Small intestine (tissue), 16 donors: Measurements from ENCODE around the gene ACOT12. TPM values are rescaled to one million over a fixed set of nuclear protein-coding genes. Genes with fewer than 3 reads are reported as not detected.

Source experiments
- DNase-seq, 2 donors: peaks; one replicate each; pipeline versions ENCODE4 v3.0.0 to v3.0.0-alpha.2; 2013
- FAIRE-seq: peaks from 2 replicates; lab custom pipeline; 2012; peaks lifted over from hg19 to GRCh38; lab: Jason Lieb, UNC
- H3K27ac ChIP-seq, 3 donors: one replicate each; pipeline ENCODE4 v1.5.1; 2013; ENCODE audit warnings: low read length in 2 of 3, mild to moderate bottlenecking in 2 of 3, control low read depth in 1 of 3, inconsistent platforms in 1 of 3, low read depth in 1 of 3, moderate library complexity in 1 of 3
- H3K27me3 ChIP-seq, 3 donors: one replicate each; pipeline ENCODE4 v1.6.1; 2013; ENCODE audit warnings: low read length in 3 of 3, inconsistent platforms in 1 of 3; ENCODE audit not compliant: control insufficient read depth in 3 of 3, insufficient read depth in 3 of 3
- H3K36me3 ChIP-seq, 3 donors: one replicate each; pipeline ENCODE4 v1.6.1; 2013; ENCODE audit warnings: low read length in 3 of 3, inconsistent platforms in 1 of 3, low read depth in 1 of 3, mild to moderate bottlenecking in 1 of 3, moderate library complexity in 1 of 3; ENCODE audit not compliant: control insufficient read depth in 3 of 3, insufficient read depth in 2 of 3
- H3K4me1 ChIP-seq, 3 donors: one replicate each; pipeline ENCODE4 v1.6.1; 2013; ENCODE audit warnings: low read length in 2 of 3, inconsistent platforms in 1 of 3, low read depth in 1 of 3, mild to moderate bottlenecking in 1 of 3, moderate library complexity in 1 of 3; ENCODE audit not compliant: control insufficient read depth in 3 of 3, insufficient read depth in 2 of 3
- H3K4me3 ChIP-seq, 3 donors: one replicate each; pipeline ENCODE4 v1.5.1; 2013; ENCODE audit warnings: low read length in 3 of 3, control low read depth in 1 of 3, inconsistent platforms in 1 of 3, low read depth in 1 of 3, mild to moderate bottlenecking in 1 of 3, moderate library complexity in 1 of 3
- H3K9me3 ChIP-seq, 2 donors: one replicate each; pipeline ENCODE4 v1.6.1; 2013; ENCODE audit warnings: low read depth in 1 of 2, low read length in 1 of 2; ENCODE audit not compliant: control insufficient read depth in 2 of 2, insufficient read depth in 1 of 2
- whole genome bisulfite sequencing, 3 donors: extraction: QIAGEN DNeasy Blood & Tissue Kit; methylation state at CpG; one replicate each; pipeline ENCODE4 v1.1.7; 2013; 5-methylcytosine and 5-hydroxymethylcytosine counted together
- long read RNA-seq, 10 donors: transcript quantifications; one replicate each; lab custom pipeline, GENCODE V29; 2026
- polyA plus RNA-seq, 4 donors: library from polyadenylated mRNA; stranded (reverse) in 3 of 4; unstranded in 1 of 4; fragments of 200-250 nt in 3 of 4; fragments of 120-200 nt in 1 of 4; gene quantifications; one replicate each; pipeline versions ENCODE4 v1.2.1 to v1.2.3, GENCODE V29; 2013
- donor health status: healthy with polysubstance abuse.
- donor health status: control.
- donor health status: control.
- donor health status: Bipolar disorder and iron deficiency.
- donor health status: healthy.

ACOT12 gene
- under 1 TPM in 3 of 4 donors, not detected in 1; 0.22 to 0.38 (median 0.31) TPM for polyA plus RNA-seq
- long read RNA-seq, donor 1, result 0 reads
- long read RNA-seq, donor 2, result 0 reads
- long read RNA-seq, donor 3, result 0 reads
- long read RNA-seq, donor 4, result 0 reads
- long read RNA-seq, donor 5, result 0 reads
- long read RNA-seq, donor 6, result 0 reads
- long read RNA-seq, donor 7, result 0 reads
- long read RNA-seq, donor 8, result 0 reads
- long read RNA-seq, donor 9, result 0 reads
- long read RNA-seq, donor 10, result 0 reads

DNA sequence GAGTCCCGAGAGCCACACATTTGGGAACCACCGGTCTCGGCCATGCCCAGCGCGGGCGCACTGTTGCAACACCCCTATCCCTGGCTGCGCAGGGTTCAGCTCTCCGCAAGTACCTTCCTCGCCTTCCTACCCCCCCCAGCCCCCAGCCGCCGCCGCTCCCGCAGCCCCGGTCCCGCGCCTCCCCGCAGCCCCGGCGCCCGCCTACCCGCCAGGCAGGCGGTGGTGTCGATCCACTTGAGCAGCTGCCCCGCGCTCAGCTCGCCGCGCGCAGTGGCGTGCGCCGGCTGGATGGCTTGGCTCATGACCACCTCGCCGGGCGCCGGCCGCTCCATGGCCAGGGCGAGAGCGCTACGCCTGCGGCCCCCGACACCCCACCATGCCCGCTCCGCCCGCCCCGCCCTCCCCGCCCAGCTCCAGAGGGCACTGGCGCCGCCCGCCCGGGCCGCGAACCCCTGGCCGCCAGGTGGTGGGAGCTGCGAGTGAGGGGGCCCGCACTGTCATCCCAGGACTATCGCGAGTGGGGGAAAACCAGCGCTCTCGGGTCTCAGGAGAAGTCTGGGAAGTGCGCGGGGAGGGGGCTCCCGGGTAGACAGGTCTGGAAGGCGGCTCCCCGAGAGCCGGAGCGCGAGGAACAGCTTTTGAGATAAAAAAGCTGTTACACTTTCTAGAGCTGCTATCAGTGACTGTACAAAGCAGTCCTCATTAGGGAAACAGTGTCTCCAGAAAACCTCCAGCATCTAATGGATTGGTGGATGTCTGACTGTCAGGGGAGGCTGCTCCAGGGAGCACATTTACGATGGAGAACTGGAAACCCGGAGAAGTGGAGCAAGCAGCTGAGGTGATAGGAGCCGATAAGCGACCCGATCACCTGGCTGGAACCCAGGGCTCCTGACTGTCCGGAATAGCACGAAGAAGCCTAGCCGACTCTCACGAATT, at the start of gene ACOT12:
Gene ACOT12, minus strand, starts transcription at position 352 of the 936 bp plus-strand sequence. Its CDS starts 20 bp downstream, at position 332.
- 4 to 7% (median 6%) methylated on average over 53 to 77 of the region's 77 CpGs for WGBS, 3 donors
- H3K4me1 ChIP-seq, result peaks cover 0 to 5% (median 0%) of the 10 kb centered on the region in 3 donors
- H3K36me3 ChIP-seq, result no peaks in the 10 kb centered on the region
- peaks cover 0 to 21% (median 5%) of the 10 kb centered on the region in 3 donors for H3K27me3 ChIP-seq
- H3K9me3 ChIP-seq, result peaks cover 0 to 2% of the 10 kb centered on the region in 2 donors
- peak; percentile 11 to 45 for DNase-seq
- H3K27ac ChIP-seq, result no peak within 1 kb of the TSS
- FAIRE-seq, result no peak
- H3K4me3 ChIP-seq, result peak within 1 kb of the TSS in 2 of 3 donors; percentile 34 to 36

DNA sequence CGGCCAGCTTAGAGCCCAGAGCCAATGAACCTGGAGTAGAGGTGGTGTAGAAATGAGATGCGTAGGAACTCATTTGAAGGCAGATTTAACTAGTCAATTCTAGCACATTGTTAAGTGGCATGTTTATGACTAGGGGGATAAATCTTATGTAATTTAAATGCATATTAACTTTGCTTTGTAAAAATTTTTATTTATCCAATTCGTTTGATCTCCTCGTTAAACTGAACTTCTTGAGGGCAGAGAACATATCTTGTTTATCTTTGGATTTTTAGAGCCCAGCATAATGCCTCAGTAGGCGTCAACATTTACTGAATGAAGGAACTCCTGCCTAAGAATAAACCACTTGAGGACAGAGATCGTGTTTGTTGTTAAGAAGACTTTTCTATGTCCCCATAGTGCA, 41.1 kb upstream of the ACOT12 start:
- WGBS, 3 donors, result 76 to 82% (median 77%) methylated on average over 6 of the region's 6 CpGs
- DNase-seq, result no peak
- peaks cover 0 to 2% (median 0%) of the 10 kb centered on the region in 3 donors for H3K36me3 ChIP-seq
- H3K27ac ChIP-seq, result no peak overlapping the region
- H3K9me3 ChIP-seq, result no peaks in the 10 kb centered on the region
- FAIRE-seq, result no peak
- no peaks in the 10 kb centered on the region for H3K4me1 ChIP-seq
- H3K27me3 ChIP-seq, result no peaks in the 10 kb centered on the region
- no peak overlapping the region for H3K4me3 ChIP-seq

DNA sequence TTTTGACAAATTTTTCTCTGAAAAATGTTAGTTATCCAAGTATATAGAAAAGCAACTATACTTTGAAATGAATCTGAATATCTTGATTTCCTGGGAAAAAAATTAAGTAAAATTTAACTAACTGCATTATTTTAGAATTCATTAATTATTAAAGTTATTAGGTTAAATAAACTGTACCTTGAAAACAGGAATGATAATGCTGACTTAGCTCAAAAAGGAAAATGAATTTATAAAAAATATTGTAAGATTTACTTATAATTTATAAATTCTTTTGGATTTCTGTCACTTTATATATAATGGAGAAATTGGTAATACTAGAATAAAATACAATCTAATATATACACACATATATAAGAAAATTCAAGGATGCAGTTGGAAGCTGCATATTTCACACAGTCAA, 36.1 kb upstream of the ACOT12 start:
- FAIRE-seq (peak; percentile 44), DNase-seq (no peak)
- H3K4me1 ChIP-seq, result no peaks in the 10 kb centered on the region
- H3K9me3 ChIP-seq, result no peaks in the 10 kb centered on the region
- no peaks in the 10 kb centered on the region for H3K27me3 ChIP-seq
- no peak overlapping the region for H3K4me3 ChIP-seq
- no peak overlapping the region for H3K27ac ChIP-seq
- no peaks in the 10 kb centered on the region for H3K36me3 ChIP-seq

DNA sequence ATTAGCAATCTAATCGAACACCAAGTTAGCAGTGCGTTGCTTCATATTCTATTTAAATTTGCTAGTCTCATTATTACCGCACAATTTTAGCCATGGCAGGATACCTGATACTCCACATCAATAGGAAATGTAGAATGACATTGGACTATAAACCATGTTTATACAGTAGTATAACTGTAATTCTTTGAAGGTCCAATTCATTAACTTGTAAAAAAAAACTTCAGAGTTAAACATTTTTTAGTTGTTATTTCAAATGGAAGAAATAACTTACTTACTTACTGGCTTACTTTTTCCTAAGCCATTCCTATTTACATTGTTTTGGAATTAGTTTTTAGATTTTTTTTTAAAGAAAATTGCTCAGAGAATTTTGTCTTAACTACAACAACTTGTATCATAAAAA, 35.4 kb upstream of the ACOT12 start:
- H3K27me3 ChIP-seq, result no peaks in the 10 kb centered on the region
- H3K4me3 ChIP-seq, result no peak overlapping the region
- H3K27ac ChIP-seq, result no peak overlapping the region
- no peaks in the 10 kb centered on the region for H3K9me3 ChIP-seq
- DNase-seq, result no peak
- 83 to 95% (median 86%) methylated on average over 3 of the region's 3 CpGs for WGBS, 3 donors
- H3K36me3 ChIP-seq, result no peaks in the 10 kb centered on the region
- no peaks in the 10 kb centered on the region for H3K4me1 ChIP-seq
- FAIRE-seq, result no peak

DNA sequence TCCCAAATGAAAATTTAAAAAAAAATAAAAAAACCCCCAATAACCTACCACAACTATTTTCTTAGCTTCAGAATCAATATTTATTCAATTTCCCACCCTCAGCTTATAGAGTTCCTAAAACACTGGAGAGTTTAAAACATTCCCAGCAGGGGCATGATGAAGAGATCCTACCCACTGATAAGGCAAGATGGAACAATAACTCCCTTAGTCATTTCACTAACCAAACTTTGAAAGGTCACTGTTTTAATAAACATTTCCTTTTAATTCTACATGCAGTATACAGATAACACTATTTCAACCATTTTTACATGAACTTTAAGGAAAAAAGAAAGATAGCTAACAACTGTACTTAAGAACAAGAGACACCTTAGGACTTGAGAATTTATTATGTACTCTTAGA, 34.9 kb upstream of the ACOT12 start:
- Histone ChIP-seq H3K4me1 (no peaks in the 10 kb centered on the region), H3K36me3 (no peaks in the 10 kb centered on the region), H3K9me3 (no peaks in the 10 kb centered on the region), H3K27me3 (no peaks in the 10 kb centered on the region), H3K27ac (no peak overlapping the region), H3K4me3 (no peak overlapping the region)
- no peak for DNase-seq
- FAIRE-seq, result peak; percentile 64

DNA sequence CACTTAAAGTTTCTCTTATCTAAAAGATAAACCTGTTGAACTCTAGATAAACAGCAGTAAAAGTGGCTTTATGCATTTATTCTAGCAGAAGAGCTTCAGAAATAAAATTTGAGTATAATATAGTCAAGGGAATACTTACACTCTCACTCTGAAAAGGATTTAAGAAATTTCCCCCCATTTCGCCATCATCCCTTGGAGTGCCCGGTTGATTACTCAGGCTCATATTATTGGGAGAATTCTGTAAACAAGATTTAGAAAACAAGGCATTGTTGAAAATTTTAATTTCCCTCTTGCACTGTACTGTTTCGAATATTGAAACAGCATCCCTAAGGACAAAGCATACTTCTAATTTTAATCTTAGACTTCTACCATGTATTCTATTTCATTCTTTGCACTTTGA, 34.5 kb upstream of the ACOT12 start:
- DNase-seq (no peak), FAIRE-seq (no peak)
- no peaks in the 10 kb centered on the region for H3K9me3 ChIP-seq
- 78 to 93% (median 88%) methylated on average over 3 of the region's 3 CpGs for WGBS, 3 donors
- H3K27me3 ChIP-seq, result no peaks in the 10 kb centered on the region
- no peak overlapping the region for H3K27ac ChIP-seq
- no peaks in the 10 kb centered on the region for H3K36me3 ChIP-seq
- H3K4me3 ChIP-seq, result no peak overlapping the region
- H3K4me1 ChIP-seq, result no peaks in the 10 kb centered on the region

DNA sequence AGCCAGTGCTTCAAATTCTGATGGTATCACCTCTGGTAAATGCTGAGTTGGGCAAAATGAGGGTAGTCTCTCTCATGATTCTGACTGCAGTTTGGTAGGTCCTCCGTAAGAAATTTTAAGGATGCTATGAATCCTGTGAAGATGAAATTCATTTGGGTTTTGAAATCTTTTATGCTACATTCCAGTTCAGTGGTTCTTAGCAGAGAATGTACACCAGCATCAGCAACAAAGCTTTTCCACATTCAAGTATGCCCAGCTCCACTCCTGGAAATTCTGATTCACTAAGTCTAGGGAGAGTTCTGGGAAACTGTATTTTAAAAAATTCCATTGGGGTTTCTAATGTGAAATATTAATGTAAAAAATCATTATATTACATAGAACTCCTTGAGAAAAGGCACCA, 33.6 kb upstream of the ACOT12 start:
- WGBS, 3 donors, result 97 to 100% (median 100%) methylated on average over 1 of the region's 1 CpG
- no peaks in the 10 kb centered on the region for H3K4me1 ChIP-seq
- DNase-seq, result no peak
- no peaks in the 10 kb centered on the region for H3K27me3 ChIP-seq
- no peak for FAIRE-seq
- H3K9me3 ChIP-seq, result no peaks in the 10 kb centered on the region
- H3K4me3 ChIP-seq, result no peak overlapping the region
- no peaks in the 10 kb centered on the region for H3K36me3 ChIP-seq
- H3K27ac ChIP-seq, result no peak overlapping the region

DNA sequence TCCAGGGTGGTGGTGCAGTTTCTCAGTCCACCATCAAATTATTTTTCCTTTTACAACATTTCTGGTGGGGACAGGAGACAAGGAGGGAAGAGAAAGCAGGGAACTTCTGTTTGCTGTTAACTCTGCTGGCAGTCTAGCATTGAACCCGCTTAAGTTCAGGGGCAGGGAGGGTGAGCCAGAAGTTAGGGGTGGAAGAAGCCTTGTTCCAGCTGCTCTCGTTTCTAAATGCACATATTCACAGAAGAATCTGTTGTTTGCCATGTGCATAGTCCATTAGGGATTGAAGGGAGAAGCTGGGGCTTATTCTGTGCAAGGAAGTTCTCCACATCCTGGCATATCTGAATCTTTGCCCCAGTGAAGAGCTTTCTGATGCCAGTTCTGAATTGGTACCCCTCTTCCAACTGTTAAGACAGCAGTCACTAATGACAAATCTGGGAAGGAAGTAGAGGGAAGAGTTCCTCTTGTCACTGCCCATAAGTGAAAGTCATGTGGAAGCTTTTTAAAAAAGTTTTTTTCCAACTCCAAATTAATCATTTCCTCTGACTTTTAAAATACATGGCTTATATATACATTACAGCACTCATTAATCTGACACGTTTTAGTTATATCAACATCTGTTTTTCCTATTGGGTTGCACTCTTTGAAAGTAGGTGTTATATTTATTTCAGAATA, 32.6 kb upstream of the ACOT12 start:
- no peak for DNase-seq
- H3K4me1 ChIP-seq, result no peaks in the 10 kb centered on the region
- no peaks in the 10 kb centered on the region for H3K27me3 ChIP-seq
- WGBS, 3 donors, result 44 to 75% (median 66%) methylated on average over 3 of the region's 3 CpGs
- peak overlapping the region in 1 of 3 donors; percentile 54 for H3K27ac ChIP-seq
- no peak for FAIRE-seq
- H3K9me3 ChIP-seq, result no peaks in the 10 kb centered on the region
- H3K36me3 ChIP-seq, result no peaks in the 10 kb centered on the region
- H3K4me3 ChIP-seq, result no peak overlapping the region
